Astrocyte (in vitro differentiated cells and primary cell): ENCODE results near the gene LDLRAD4. TPM values are rescaled to one million over a fixed set of nuclear protein-coding genes. Genes with fewer than 3 reads are reported as not detected.

Experiments used
- DNase-seq: peaks from one replicate; pipeline ENCODE4 v3.0.0-alpha.2; 2010; ENCODE audit warnings: low read depth
- FAIRE-seq: peaks from 2 replicates; lab custom pipeline; 2011; peaks lifted over from hg19 to GRCh38; lab: Jason Lieb, UNC
- H2AFZ ChIP-seq: 2 replicates; pipeline ENCODE4 v1.6.0; 2012; ENCODE audit warnings: low read depth, low read length, inconsistent platforms
- H3K27ac ChIP-seq: 2 replicates; pipeline ENCODE4 v1.5.1; 2011; ENCODE audit warnings: low read depth, low read length, inconsistent platforms
- H3K27me3 ChIP-seq: 2 replicates; pipeline ENCODE4 v1.6.0; 2011; ENCODE audit warnings: low read length, inconsistent platforms; ENCODE audit not compliant: insufficient read depth
- H3K36me3 ChIP-seq: 2 replicates; pipeline ENCODE4 v1.5.1; 2011; ENCODE audit warnings: low read length, inconsistent platforms; ENCODE audit not compliant: insufficient read depth
- H3K4me1 ChIP-seq: 2 replicates; pipeline ENCODE4 v1.5.1; 2011; ENCODE audit warnings: low read length, inconsistent platforms; ENCODE audit not compliant: insufficient read depth
- H3K4me2 ChIP-seq: 2 replicates; pipeline ENCODE4 v1.6.0; 2012; ENCODE audit warnings: low read length, inconsistent platforms
- H3K4me3 ChIP-seq: 2 replicates; pipeline ENCODE4 v1.5.1; 2011; ENCODE audit warnings: low read depth, mild to moderate bottlenecking, low read length, inconsistent platforms; ENCODE audit not compliant: insufficient read depth
- H3K79me2 ChIP-seq: 2 replicates; pipeline ENCODE4 v1.6.0; 2012; ENCODE audit warnings: mild to moderate bottlenecking, low read length, inconsistent platforms; ENCODE audit not compliant: insufficient read depth
- H3K9ac ChIP-seq: 2 replicates; pipeline ENCODE4 v1.6.0; 2012; ENCODE audit warnings: mild to moderate bottlenecking, low read length, inconsistent platforms
- H3K9me3 ChIP-seq: 2 replicates; pipeline ENCODE4 v1.5.1; 2012; ENCODE audit warnings: low read depth, mild to moderate bottlenecking, low read length, inconsistent platforms; ENCODE audit not compliant: insufficient read depth
- H4K20me1 ChIP-seq: 2 replicates; pipeline ENCODE4 v1.6.0; 2012; ENCODE audit warnings: low read length, inconsistent platforms; ENCODE audit not compliant: insufficient read depth
- H3K27ac Mint-ChIP-seq: one replicate; pipeline ENCODE4 v1.8.0; 2021; ENCODE audit warnings: mild to moderate bottlenecking, mixed read lengths; ENCODE audit not compliant: unreplicated experiment
- H3K27me3 Mint-ChIP-seq: one replicate; pipeline ENCODE4 v1.8.0; 2021; ENCODE audit warnings: low read depth, mixed read lengths; ENCODE audit not compliant: unreplicated experiment
- H3K36me3 Mint-ChIP-seq: one replicate; pipeline ENCODE4 v1.8.0; 2021; ENCODE audit warnings: low read depth, mixed read lengths; ENCODE audit not compliant: unreplicated experiment
- H3K4me1 Mint-ChIP-seq: one replicate; pipeline ENCODE4 v1.8.0; 2021; ENCODE audit warnings: low read depth, mixed read lengths; ENCODE audit not compliant: unreplicated experiment
- H3K4me3 Mint-ChIP-seq: one replicate; pipeline ENCODE4 v1.8.0; 2021; ENCODE audit warnings: mild to moderate bottlenecking, moderate library complexity, mixed read lengths; ENCODE audit not compliant: unreplicated experiment
- H3K9me3 Mint-ChIP-seq: one replicate; pipeline ENCODE4 v1.8.0; 2021; ENCODE audit warnings: mild to moderate bottlenecking, mixed read lengths; ENCODE audit not compliant: unreplicated experiment
- CTCF ChIP-seq: IDR thresholded peaks from 2 replicates; pipeline ENCODE4 v1.5.1; 2011; ENCODE audit warnings: low read depth, mild to moderate bottlenecking, inconsistent platforms, low read length, moderate library complexity; ENCODE audit not compliant: insufficient read depth
- EZH2 ChIP-seq: IDR thresholded peaks from 2 replicates; pipeline ENCODE4 v1.6.1; 2012; ENCODE audit warnings: mild to moderate bottlenecking, low read length, inconsistent platforms; ENCODE audit not compliant: insufficient read depth
- total RNA-seq: library from RNA; stranded (reverse); gene quantifications from 2 replicates; pipeline ENCODE4 v1.2.1, GENCODE V29; 2021

The LDLRAD4 gene
- total RNA-seq, 1 donor from 2014 or later: 26.0 TPM

- peaks cover 7% of the 10 kb centered on the region for H4K20me1 ChIP-seq
- no peaks in the 10 kb centered on the region for H3K36me3 ChIP-seq
- peaks cover 15% of the 10 kb centered on the region for H3K4me1 ChIP-seq
- peak overlapping the region; percentile 25 for H3K4me3 ChIP-seq
- H3K9ac ChIP-seq: peak overlapping the region; percentile 72
- no peak overlapping the region for H3K27ac Mint-ChIP-seq
- H3K27ac ChIP-seq: no peak overlapping the region
- no peak for FAIRE-seq
- peaks cover 12% of the 10 kb centered on the region for H3K27me3 Mint-ChIP-seq
- H3K27me3 ChIP-seq: peaks cover 15% of the 10 kb centered on the region
- H3K9me3 ChIP-seq: no peaks in the 10 kb centered on the region
- H3K9me3 Mint-ChIP-seq: peaks cover 4% of the 10 kb centered on the region
- H2AFZ ChIP-seq: peak overlapping the region; percentile 67
- no peak for DNase-seq
- peak overlapping the region; percentile 85 for H3K4me2 ChIP-seq
- H3K4me3 Mint-ChIP-seq: no peak overlapping the region
- H3K79me2 ChIP-seq: no peaks in the 10 kb centered on the region
- H3K4me1 Mint-ChIP-seq: peaks cover 46% of the 10 kb centered on the region
- H3K36me3 Mint-ChIP-seq: peaks cover 10% of the 10 kb centered on the region
- TF ChIP-seq EZH2 (no peak), CTCF (no peak)
Measured at GRCh38 chr18:13612196-13612997, 393.8 kb downstream of the LDLRAD4 start.

GRCh38 chr18:13613099-13613498 is 394.5 kb downstream of the LDLRAD4 start:
- H3K36me3 ChIP-seq: no peaks in the 10 kb centered on the region
- no peak overlapping the region for H3K4me3 Mint-ChIP-seq
- H3K4me3 ChIP-seq: no peak overlapping the region
- FAIRE-seq (no peak), DNase-seq (no peak)
- H3K27me3 Mint-ChIP-seq: peaks cover 12% of the 10 kb centered on the region
- H3K4me1 ChIP-seq: peaks cover 15% of the 10 kb centered on the region
- H3K79me2 ChIP-seq: no peaks in the 10 kb centered on the region
- H3K4me2 ChIP-seq: no peak overlapping the region
- no peak overlapping the region for H3K27ac Mint-ChIP-seq
- no peak overlapping the region for H2AFZ ChIP-seq
- H3K4me1 Mint-ChIP-seq: peaks cover 46% of the 10 kb centered on the region
- H3K9me3 ChIP-seq: no peaks in the 10 kb centered on the region
- H3K36me3 Mint-ChIP-seq: peaks cover 7% of the 10 kb centered on the region
- TF ChIP-seq EZH2 (no peak), CTCF (no peak)
- H3K9me3 Mint-ChIP-seq: peaks cover under 1% of the 10 kb centered on the region
- no peak overlapping the region for H3K9ac ChIP-seq
- peaks cover 15% of the 10 kb centered on the region for H3K27me3 ChIP-seq
- H3K27ac ChIP-seq: no peak overlapping the region
- H4K20me1 ChIP-seq: peaks cover 7% of the 10 kb centered on the region
